GM11168 (cell line): Measurements from ENCODE around the gene LRSAM1.

Experiments used
- in situ Hi-C: fragments of 300-500 bp; cut with MboI; formaldehyde crosslinking; loops from one replicate; pipeline ENCODE4 v1.12.0; 2022; ENCODE audit warnings: low sequenced_read_pairs; ENCODE audit not compliant: unreplicated experiment

Gene LRSAM1

DNA sequence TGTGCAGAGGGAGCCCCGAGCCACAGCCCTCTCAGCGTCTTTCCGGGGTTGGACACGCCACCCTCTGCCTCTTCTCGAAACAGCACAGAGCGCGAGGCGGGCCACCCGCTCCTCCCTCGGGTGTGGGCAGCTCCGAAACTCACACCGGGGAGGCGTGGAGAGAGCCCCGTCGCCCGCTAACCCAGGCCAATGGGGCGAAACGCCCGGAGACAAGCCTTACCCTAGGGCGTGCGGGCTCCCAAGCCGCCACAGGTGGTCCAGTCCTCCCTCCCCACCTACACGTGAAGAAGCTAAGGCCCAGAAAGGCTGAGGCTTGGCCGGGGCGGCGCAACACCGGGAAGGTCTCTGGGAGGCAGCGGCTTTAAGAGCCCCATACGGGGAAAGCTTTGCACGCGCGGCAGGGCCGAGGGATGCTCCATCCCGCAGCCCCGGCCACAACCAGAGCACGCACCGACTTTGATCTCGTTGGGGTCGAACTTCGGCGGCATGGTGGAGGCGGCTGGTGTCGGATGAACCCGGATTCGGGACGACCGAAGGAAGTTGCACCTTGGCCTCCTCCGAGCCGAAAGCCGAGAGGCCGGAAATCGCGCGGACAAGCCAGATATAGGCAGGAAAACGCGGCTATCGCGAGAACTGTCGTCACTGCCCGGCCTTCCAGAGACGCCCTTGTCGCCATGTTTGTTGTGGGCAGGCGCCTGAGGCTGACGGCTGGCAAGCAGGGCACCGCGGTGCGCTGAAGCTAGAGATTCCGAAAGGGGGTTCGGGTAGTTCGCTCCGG, at the start of gene LRSAM1, which contains the start of gene RPL12:
LRSAM1 (plus strand) TSS at position 681 of the 778 bp plus-strand sequence. CDS start 3,018 bp downstream, outside the sequence.
RPL12 (minus strand) TSS at position 577 of the 778 bp plus-strand sequence; CDS start at position 488, 89 bp downstream.
- in situ Hi-C loops, result no loop called here

GRCh38 chr9:127402401-127403090, 48.8 kb upstream of the LRSAM1 start:
- in situ Hi-C loops, result no loop called here

GRCh38 chr9:127403507-127404192, 47.7 kb upstream of the LRSAM1 start:
- in situ Hi-C loops, result no loop called here

GRCh38 chr9:127404631-127405030, 46.7 kb upstream of the LRSAM1 start:
- in situ Hi-C loops, result no loop called here

GRCh38 chr9:127405344-127406125, 45.8 kb upstream of the LRSAM1 start:
- in situ Hi-C loops, result no loop called here

DNA sequence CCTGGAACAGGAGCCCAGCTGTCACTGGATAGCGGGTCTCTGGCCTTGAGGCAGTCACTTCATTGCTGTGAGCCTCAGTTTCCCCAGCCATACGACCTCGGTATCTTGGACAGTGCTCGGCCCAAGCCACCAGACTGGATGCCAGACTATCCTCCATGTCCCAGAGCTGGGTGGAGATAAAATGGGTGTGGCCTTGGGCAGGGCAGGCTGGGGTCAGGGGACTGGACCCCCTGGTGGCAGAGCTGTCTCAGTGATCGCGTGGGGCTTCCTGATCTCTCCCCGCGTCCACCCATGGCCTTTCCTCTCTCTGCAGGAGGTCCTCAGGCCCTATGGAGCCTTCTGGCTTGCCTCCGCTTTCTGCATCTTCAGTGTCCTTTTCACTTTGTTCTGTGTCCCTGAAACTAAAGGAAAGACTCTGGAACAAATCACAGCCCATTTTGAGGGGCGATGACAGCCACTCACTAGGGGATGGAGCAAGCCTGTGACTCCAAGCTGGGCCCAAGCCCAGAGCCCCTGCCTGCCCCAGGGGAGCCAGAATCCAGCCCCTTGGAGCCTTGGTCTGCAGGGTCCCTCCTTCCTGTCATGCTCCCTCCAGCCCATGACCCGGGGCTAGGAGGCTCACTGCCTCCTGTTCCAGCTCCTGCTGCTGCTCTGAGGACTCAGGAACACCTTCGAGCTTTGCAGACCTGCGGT, 44.4 kb upstream of the LRSAM1 start:
- in situ Hi-C loops, result no loop called here

- in situ Hi-C loops, result no loop called here
Measured at GRCh38 chr9:127407492-127407843, 43.8 kb upstream of the LRSAM1 start.

DNA sequence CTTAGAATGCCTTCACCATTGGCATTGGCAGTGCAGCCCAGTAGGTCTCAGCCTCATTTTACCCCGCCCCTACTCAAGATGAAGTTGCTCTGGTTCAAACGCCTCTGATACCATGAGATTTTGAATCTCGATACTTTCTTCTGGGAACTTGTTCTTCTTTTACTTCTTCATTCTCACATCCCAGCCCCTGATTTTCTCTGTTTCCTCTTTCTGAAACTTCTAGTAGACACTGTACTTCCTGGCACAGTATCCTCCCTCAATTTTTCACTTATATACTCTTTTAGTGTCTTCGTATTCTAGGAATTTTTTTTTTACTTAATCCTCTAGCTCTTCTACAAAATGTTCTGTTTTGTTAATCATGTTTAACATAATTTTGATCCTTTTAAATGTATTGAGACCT, 40.2 kb upstream of the LRSAM1 start:
- in situ Hi-C loops, result no loop called here

DNA sequence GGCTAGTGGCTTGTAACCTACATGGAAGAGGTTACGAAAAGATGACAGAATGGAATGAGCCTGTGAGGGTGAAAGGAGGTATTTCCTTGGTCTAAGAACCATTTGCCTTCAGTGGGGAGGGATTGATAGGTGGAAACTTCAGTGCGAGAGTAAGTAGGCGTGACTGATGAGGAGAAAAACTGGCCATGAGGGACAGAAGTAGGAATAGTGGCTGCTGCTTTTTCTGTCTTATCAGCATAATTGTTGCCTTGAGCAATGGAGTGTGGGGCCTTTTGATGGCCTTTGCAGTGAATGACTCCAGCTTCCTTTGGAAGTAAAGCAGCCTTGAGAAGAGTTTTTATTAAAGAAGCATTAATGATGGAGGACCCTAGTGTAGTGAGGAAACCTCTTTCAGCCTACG, 36.2 kb upstream of the LRSAM1 start:
- in situ Hi-C loops, result no loop called here

GRCh38 chr9:127415657-127416056, 35.7 kb upstream of the LRSAM1 start:
- in situ Hi-C loops, result no loop called here

- in situ Hi-C loops, result no loop called here
Measured at GRCh38 chr9:127417131-127418036, 33.9 kb upstream of the LRSAM1 start.

DNA sequence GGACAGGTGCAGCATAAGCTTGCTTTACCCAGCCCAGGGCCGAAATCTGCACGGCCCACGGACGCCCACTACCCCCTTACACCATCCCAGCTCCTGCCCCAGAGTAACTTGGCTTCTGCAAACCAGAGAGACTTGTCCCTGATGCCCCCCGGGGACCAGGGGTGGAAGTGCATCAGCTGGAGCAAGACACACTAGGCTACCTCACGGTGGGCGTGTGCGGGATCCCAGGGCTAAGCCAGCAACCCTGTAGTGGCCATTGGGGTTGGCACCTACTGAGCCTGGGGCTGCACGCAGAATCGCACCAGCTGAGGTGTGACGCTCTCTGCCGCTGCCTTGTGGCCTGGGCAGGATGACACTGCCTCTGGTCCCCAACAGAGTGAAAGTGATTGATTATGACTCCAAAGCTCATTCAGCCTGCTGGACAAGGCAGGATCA, 33.3 kb upstream of the LRSAM1 start:
- in situ Hi-C loops, result no loop called here

- in situ Hi-C loops, result no loop called here
Measured at GRCh38 chr9:127419348-127419747, 32.0 kb upstream of the LRSAM1 start.

DNA sequence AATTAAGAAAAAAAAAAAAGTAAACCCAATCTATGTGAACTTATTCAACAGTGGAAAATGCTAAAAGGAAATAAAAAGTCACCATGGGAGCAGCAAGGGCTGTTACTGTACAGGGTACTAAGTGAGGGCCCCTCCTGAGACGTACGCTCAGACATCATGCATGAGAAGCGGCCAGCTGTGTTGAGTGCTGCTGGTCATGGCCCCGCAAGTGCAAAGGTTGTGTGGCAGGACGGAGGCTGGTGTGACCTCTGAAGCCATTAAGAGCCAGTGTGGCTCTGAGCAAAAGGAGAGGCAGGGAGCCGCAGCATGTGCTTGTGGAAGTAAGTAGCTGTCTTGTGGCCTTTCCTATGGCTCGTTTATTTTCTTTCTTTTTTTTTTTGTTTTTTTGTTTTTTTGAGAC, 30.3 kb upstream of the LRSAM1 start:
- in situ Hi-C loops, result no loop called here

GRCh38 chr9:127422133-127422782, 29.1 kb upstream of the LRSAM1 start:
- in situ Hi-C loops, result no loop called here

- in situ Hi-C loops, result no loop called here
Measured at GRCh38 chr9:127422787-127423186, 28.5 kb upstream of the LRSAM1 start.

DNA sequence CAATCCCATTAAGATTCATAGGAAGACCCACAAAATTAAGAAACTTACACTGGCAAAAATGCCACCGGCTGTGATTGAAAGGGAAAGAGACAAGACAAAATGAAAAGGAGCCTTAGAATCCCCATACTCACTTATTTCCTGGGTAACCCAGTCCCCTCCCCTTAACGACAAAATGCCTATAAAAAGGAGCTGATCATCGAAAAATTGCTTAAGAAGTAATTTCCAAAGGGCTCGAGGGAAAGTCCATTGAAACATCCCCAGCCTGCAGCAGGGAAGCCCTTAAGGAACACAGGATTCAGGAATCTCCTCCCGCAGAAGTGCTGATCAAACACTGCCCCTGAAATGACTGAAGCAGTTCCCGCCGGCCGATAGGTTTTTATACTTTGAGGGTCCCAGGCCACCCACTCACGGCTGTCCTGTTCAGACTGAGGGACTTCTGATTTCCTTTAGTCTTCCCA, 27.8 kb upstream of the LRSAM1 start:
- in situ Hi-C loops, result no loop called here
